GM19397 (cell line): ENCODE data around the gene ENTPD6.
"Not testable (repeated sequence)": the region's sequence is repeated elsewhere in the genome, so short reads cannot be mapped to it uniquely, and the experiment has no call there.

Experiments used
- ATAC-seq: cut with Tn5 transposase; IDR thresholded peaks from one replicate; pipeline ENCODE4 v1.9.1; 2021; ENCODE audit warnings: mild to moderate bottlenecking, moderate library complexity; ENCODE audit not compliant: unreplicated experiment

The ENTPD6 gene

DNA sequence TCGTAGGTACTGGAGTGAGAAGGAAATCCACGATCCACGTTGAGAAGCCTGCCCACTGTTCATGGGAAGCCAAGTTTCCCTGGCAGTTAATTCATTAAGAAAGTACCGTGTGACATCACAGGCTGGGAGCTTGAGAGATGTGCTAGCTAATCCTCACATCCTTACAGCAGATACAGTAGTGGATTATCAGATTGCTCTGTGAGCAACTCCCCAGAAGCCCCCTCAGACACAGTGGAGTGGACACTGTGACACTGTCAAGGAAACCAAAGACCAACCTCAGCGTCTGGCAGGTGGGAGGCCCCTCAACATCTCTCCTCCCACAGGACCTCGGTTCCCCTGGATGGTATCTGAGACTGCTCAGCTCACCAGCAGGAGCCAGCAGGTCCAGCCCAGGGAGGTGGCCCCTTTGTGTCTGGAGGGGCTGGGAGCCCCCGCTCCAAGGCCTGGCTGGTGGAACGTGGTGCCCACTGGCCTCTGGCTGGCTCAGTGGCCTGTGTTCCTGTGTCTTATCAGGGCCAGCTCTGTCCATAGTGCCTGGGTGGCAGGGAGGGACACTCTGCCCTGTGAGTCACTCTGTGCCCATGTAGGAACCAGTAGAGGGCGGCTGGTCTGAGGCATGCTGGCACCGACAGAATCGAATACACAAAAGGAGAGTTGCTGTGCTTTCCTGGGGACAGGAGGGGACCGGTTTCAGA lies 59.6 kb downstream of the ENTPD6 start:
- ATAC-seq, result no peak

GRCh38 chr20:25256226-25256859 lies 60.8 kb downstream of the ENTPD6 start:
- ATAC-seq, result no peak

DNA sequence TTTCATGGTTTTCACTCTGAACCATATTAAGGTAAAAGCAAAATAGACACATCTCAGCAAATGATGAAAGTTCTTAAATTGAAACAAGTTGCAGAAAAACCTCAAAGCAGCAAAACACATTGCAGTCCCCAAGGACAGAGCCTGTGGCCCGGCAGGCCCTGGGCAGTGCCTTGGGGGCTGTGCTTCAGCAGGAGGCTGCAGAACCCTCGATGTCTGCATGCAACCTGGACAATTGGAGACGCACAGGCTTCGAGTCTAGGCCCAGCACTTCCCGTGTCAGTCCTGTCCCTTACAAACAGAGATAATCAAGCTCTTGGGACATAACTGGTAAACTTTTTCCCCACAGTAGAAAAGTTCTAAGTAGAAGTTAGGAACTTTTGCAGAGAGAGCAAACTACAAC lies 61.6 kb downstream of the ENTPD6 start:
- no peak for ATAC-seq

GRCh38 chr20:25257756-25258475 lies 62.4 kb downstream of the ENTPD6 start:
- ATAC-seq, result no peak

DNA sequence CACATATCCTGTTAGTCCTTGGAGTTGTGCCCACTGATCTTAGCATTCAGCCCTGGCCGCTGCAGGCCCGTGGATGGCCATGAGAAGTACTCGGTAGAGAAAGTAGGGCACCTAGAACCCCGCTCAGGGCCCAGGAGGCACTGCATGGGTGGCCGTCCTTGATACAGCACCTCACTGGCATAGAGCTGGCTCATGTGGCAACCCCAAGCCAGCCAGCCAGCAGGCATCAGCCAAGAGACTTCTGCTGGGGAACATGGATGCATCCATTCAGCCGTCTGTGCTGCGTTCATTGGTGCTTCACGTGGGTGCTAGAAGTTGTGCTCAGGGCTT lies 62.9 kb downstream of the ENTPD6 start:
- no peak for ATAC-seq

DNA sequence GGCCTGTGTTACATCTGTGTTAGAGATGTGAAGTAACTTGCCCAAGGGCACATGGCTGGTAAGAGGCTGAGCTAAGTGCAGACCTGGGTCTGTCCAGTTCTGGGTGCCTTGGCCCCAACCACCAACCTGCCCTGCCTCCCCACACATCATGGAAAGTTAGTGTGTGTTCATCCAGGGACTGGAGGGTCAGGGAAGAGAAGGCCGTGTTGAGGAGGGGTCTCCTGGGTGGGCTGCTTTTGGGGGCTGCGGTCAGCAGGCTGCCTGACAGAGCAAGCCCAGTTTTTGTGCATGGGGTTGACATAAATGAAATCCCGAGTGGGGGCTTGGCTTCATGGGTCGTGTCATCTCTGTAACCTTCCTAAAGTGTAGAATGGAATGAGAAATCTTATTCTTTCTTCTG lies 63.3 kb downstream of the ENTPD6 start:
- ATAC-seq, result no peak

- ATAC-seq, result no peak
These were observed 63.8 kb downstream of the ENTPD6 start for GRCh38 chr20:25259358-25259757.

DNA sequence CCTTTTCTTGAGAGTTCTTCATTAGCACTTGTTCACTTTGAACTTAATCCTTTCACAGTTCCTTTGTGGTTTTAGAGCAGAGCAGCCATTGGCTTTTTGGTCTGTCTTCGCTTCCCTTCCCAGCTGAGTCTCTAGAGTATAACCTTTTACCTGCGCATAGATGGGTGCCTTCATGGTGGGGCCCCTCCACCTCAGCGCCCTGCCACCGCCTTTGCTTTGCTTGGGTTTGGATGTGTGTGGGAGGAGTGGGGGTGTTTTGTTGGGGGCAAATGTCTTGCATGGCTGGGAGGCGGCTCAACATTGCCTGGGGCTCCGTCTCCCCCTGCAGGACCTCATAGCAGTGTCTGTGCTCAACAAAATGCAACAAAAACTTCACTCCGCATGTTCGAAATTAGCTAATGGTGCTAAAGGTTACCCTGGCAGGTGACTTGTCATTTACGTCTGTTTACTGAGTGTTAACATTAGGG lies 64.3 kb downstream of the ENTPD6 start:
- no peak for ATAC-seq

DNA sequence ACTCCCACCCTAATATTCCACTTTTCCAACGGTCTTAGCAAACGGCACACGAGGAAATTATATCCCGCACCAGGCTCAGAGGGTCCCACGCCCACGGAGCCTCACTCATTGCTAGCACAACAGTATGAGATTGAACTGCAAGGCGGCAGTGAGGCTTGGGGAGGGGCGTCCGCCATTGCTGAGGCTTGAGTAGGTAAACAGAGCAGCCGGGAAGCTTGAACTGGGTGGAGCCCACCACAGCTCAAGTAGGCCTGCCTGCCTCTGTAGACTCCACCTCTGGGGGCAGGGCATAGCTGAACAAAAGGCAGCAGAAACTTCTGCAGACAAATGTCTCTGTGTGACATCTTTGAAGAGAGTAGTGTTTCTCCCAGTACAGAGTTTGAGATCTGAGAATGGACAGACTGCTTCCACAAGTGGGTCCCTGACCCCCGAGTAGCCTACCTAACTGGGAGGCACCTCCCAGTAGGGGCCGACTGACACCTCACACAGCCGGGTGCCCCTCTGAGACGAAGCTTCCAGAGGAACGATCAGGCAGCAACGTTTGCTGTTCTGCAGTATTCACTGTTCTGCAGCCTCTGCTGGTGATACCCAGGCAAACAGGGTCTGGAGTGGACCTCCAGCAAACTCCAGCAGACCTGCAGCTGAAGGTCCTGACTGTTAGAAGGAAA lies 65.4 kb downstream of the ENTPD6 start:
- not testable (repeated sequence) for ATAC-seq

GRCh38 chr20:25269057-25269832 lies 73.7 kb downstream of the ENTPD6 start:
- ATAC-seq, result no peak

- ATAC-seq, result no peak
These were observed 74.3 kb downstream of the ENTPD6 start for GRCh38 chr20:25269833-25270170.

DNA sequence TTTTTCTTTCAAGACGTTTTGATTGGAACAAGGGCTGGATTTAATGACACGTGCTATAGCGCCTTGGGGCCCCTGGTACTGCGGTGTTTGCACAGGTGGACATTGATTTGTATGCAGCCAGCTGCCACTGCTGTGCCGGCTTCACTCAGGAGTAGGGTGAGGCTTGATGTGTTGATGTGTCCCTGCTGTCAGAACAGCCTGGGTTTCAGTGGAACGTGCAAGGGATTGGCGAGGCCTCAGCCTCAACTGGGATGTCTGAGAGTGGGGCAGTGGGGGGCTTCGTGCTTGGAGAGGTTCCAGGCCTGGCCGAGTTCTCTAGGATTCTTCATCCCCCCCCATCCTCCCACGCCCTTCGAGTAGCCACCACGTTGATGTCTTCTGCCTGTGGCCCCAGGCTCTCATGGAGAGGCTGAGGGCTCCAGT lies 75.3 kb downstream of the ENTPD6 start:
- no peak for ATAC-seq

DNA sequence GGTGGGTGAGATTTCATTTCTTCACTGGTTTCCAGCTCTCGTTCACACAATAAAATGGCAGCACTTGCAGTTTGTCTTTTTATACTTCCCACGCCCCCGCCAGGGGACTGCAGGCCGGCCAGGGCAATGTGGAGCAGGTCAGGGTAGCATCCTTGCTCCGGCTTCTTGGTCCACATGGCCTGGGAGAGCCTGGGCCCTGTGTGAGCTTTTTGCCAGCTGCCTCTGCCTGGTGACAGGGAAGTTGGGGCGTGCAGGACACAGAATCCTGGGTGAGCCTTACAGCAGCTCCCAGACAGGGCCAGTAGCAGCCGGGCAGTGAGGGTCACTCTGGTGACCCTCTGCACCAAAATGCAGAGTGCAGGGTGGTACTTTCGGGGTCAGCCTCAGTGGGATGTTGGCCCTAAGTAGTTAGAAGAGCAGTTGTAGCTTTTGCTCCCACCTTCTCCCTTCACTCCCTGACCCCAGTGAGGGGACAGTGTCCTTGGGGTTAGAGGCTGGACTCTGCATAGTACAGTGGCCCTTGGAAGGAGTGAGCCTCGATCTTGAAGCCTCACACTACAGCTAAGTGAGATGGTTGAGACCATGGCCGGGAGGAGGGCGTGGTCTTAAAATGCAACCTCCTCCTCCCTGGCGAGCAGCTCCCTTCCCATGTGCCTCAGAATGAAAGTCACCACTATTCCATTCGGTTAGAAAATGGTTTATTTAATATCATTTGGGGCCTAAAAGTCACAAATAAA lies 76.1 kb downstream of the ENTPD6 start:
- no peak for ATAC-seq

DNA sequence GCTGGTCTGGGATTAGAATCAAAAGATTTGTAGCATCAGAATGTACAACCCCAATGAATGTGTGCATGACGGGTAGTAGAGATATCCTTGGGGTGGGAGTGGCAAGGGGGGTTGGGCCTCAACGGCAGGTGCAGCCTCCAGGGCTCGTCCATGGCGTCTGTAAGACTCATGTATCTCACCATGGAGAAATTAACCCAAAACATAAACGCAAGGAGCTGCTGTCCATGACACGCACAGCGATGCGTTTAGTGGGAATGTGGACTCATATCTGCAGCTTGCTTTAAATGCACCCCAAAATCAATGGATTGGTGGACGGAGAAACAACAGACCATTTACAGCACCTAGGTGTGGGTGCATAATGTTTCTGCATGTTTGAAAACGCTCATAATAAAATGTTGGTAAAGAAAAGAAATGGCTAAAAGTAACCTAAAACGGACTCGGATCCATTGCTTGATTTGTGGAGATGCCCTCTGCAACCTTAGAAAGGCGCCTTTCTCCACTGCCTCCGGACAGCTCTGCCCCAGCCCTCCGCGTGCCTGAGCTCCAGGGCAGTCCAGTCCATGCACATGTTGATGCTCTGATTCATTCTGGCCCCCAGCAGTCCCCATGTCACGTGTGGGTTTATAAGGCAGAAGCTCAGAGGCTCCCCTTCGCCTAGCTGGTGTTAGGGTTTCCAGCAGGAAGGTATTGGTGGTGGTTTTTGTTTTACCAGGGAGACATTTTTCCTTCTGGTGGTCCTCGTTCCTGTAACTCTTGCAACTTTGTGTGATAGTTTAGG lies 76.9 kb downstream of the ENTPD6 start:
- ATAC-seq, result no peak

GRCh38 chr20:25273046-25273445 lies 77.5 kb downstream of the ENTPD6 start:
- no peak for ATAC-seq

DNA sequence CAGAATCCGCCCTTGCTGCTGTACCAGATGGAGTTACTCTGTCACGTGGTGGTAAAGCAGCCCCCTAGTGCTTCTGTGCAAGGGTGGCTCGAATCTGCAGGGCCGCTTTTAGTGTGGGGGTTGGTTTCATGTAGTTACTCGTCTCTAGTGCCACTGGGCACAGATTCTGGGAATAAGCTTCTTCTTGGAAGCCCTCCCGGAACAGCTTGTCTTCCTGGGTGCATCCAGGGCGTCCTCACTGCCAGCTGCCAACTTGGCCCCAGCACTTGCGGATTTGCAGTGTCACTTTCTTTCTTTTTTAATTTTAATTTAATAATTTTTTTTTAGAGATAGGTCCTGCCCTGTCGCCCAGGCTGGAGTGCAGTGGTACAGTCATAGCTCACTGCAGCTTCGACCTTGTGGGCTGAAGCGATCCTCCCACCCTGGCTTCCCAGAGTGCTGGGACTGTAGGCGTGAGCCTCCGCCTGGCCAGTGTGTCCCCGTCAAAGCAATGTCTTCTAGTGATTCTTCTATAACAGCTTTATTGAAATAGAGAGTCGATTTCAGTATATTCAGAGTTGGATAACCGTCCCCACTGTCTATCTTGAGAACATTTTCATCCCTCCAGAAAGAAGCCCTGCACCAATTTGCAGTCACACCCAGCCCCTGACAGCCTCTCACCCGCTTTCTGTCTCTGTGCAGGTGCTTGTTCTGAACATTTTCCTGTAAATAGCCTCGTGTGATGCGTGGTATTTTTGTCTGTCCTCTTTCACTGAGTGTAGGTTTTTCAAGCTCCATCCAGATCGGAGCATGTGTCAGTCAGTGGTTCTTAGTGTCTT lies 78.2 kb downstream of the ENTPD6 start:
- ATAC-seq, result no peak

- no peak for ATAC-seq
These were observed 79.0 kb downstream of the ENTPD6 start for GRCh38 chr20:25274481-25274880.

- no peak for ATAC-seq
These were observed 79.6 kb downstream of the ENTPD6 start for GRCh38 chr20:25274891-25275812.
